ENCODE results near the gene ALDOA.
A peak's percentile ranks its signal among the peaks of the same experiment; 100 is the strongest.

ALDOA gene

DNA sequence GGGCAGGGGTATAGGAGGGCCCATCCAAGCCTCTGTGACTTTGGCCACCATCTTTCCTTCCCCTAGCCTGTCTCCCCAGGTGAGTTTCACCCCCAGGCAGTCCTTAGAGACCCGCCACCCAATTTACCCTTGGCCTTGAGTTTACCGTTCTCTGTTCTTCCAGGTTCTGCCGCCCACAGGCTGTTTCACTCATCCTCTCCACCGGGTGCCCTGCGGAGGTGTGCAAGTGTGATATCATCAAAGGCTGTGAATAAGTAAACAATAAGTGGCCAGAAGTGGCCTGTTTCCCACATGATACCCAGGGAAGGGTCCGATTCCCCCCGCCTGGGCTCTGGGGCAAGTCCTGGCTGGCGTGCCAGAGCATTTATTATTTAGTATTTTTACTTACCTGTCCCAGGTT lies 19.4 kb upstream of the ALDOA start:
- no peak for DNase-seq

DNA sequence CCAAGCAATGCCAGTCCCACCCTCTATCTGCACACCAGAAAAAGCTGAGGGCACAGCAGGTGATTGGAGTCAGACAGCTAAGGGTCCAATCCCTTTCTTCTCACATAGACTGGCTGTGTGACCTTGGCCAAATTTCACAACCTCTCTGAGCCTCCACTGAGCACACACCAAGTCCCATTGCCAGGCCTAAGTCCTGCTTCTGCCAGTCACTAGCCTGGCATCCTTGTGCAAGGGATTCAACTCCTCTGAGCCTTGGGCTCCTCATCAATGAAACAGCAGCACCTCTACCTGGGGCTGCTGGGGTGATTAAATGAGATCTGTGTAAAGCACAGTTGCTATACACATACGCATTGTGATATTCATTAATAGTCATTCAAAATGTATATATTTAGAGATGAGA lies 19.0 kb upstream of the ALDOA start:
- no peak for DNase-seq

DNA sequence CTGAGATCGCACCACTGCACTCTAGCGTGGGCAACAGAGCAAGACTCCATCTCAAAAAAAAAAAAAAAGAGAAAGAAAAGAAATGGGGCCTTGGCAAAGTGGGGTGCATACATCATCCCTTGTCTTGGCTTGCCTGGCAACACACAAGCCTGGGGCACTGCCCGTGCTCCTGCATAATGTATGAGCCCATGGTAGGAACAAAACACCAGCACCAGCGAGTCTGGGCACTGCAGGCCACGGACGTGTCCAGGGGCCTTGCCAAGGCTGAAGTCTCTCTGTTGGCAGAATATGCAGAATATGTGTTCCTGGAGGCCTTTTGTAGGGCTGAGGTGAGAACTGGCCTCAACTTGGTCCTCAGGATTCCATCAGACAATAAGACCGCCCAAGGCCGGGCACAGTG lies 15.7 kb upstream of the ALDOA start:
- DNase-seq = no peak

- no peak for DNase-seq
Measured at GRCh38 chr16:30051518-30051917, 14.0 kb upstream of the ALDOA start.

DNA sequence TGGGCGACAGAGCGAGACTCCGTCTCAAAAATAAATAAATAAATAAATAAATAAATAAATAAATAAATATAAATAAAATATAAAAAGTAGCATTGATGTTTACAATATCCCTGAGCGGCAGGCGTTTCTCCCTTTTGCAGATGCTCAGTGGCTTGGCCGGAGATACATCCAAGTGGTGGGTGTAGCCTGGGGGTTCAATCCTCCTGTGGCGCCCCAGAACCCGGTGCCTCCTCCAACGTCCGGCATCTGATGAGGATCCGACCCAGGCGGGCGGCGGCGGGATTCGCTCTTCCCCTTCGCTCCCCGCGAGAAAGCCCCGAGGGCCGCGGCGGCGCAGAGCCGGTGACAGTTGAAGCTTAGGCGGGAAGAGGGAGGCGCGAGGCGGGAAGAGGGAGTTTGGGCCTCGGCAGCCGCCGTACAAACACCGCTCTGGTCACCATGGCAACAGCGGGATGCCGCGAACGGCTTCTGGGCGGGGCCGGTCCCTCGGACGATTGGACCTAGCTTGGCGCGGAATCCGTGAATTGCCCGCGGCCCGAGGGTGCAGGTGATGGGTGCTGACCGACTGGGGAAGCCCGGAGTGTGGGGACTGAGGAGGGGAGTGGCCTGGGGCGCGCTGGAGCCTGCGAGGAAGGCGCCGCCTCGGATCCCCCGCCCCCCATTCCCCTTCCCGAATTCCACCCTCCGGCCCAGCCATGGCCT lies 12.7 kb upstream of the ALDOA start:
- DNase-seq = peak; percentile 92

DNA sequence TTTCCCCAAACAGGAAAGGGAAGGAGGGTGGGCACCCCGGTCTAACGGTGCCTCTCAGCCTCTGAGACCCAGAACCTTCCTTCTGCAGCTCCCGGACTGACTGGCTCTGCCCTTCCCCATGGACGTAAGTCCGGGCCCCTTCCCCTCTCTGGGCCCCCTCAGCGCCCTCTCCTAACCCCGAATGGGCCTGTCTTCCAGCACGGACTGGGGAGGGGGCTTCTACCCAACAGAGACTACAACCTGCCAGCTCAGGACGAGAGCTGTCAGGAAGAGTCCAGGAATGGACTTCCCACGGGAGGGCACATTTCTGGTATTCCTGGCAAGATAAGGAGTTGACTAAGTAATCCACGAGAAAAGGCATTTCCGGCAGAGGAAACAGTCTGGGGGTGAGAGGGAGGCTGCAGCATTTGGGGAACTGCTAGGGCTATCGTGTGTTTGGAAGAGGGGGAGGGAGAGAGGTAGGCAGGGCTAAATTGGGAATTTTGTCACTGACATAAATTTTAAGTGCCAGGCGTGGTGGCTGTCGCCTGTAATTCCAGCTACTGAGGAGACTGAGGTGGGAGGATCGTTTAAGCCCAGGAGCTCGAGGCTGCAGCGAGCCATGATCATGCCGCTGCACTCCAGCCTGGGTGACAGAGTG lies 12.1 kb upstream of the ALDOA start:
- no peak for DNase-seq

DNA sequence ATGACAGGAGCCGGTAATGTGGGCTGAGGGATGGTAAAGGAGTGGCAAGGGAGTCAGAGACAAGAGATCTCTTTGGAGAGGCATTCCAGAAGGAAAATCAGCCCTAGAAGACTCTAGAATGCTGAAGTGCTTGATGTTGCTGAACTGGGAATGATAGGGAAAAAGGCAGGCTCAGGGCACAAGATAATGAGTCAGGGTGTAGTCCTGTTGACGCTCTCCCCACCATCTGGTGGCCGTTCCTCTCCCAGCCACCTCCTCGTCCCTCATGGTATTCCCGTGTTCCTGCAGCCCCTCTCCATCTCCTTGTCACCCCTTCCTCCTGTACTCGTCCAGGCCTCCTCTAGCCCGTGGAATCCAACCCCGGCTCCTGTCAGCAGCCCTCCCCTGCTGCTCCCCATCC lies 11.1 kb upstream of the ALDOA start:
- DNase-seq = no peak

DNA sequence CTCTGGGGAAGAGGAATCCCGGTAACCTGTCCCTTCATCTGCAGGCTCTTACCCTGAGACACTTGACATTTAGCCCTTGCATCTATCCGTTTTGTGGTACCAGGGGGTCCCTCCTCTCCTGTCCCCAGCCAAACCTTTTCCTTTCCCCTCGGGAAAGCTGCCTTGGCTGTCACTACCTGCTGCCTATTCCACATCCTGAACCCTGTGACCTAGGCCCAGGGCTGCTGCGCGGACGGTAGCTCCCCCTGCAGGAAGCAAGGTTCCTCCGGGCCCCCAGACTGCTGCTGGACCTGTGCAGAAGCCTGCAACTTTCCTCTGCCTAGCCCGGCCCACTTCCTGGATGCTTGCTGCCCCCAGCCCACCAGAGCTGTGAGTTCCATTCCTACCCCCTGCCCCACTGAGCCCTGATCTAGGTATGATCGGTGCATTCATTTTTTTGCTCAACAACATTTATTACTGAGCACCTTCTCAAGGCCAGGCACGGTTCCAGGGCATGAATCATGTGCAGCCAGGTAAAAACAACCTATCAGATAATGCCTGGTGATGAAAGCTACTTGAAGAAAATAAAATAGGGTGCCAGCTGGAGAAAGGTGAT lies 10.5 kb upstream of the ALDOA start:
- no peak for DNase-seq

- DNase-seq = no peak
Measured at GRCh38 chr16:30060346-30060745, 5.2 kb upstream of the ALDOA start.

DNA sequence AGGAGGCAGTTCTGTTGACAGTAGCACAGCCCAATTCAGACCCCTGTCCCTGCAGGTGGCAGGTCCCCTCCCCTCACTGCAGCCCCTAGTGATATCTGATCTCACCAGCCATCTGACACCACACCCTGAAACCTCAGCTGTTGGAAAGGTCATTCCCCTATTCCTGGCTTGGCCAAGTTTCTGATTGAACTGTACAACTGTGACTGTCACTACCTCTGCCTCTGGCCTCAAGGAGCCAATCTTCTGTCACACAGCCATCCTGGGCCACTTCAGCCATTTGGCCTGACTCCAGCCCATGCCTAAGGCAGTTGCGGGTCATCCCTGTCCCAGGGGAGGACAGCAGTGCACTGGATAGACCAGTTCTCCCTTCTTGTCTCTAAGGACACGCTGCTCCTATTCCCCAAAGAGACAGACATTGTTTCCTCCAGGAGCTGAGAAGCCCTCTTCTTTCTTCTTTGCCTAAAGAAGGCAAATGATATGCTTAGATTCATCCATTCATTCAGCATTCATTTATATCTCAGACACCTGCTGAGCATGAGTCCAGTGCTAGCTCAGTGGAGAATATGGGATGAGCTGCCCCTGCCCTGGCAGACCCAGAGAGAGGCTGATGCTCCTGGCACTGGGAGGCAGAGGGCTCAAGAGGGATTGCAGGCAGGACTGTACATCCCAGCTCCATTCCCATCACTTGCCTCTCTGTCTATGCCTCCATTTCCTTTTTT lies 4.6 kb upstream of the ALDOA start:
- DNase-seq = no peak

GRCh38 chr16:30063278-30063892 lies 2.2 kb upstream of the ALDOA start:
- DNase-seq = no peak

DNA sequence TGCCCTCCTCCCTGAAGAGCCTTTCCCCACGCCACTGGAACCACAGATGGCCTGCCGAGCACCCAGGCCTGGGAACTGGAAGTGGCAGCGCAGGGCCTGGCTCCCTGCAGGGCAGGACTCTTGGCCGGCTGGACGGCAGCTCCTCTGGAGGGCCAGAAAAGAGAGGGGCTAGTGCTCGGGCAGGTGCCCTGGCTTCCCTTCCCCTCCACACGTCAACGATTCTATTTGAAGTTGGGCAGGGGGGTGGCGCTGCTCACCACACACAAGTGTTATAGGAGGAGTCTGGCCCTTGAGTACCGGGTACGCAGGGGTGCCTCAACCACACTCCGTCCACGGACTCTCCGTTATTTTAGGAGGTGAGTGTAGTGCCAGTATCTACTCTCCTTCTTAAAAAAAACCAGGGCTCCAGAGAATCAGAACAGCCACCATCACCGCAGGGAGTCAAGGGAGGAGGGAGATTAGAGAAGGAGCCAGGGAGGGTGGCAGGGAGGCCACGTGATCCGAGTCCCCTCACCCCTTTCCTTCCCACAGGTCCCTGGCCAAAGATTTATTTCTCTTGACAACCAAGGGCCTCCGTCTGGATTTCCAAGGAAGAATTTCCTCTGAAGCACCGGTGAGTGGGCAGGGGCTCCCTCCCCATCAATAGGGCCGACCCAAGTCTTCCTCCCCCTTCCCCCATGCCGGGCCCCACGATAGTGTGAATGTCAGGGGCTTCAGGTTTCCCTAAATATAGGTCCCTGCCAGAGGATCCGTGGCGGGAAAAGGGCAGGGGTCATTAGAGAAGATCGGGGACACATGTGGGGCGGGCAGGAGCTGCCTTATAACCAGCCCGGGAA lies 1.4 kb upstream of the ALDOA start:
- DNase-seq = peak; percentile 51

- DNase-seq = no peak
Measured at GRCh38 chr16:30064729-30065101, 845 bp upstream of the ALDOA start.

DNA sequence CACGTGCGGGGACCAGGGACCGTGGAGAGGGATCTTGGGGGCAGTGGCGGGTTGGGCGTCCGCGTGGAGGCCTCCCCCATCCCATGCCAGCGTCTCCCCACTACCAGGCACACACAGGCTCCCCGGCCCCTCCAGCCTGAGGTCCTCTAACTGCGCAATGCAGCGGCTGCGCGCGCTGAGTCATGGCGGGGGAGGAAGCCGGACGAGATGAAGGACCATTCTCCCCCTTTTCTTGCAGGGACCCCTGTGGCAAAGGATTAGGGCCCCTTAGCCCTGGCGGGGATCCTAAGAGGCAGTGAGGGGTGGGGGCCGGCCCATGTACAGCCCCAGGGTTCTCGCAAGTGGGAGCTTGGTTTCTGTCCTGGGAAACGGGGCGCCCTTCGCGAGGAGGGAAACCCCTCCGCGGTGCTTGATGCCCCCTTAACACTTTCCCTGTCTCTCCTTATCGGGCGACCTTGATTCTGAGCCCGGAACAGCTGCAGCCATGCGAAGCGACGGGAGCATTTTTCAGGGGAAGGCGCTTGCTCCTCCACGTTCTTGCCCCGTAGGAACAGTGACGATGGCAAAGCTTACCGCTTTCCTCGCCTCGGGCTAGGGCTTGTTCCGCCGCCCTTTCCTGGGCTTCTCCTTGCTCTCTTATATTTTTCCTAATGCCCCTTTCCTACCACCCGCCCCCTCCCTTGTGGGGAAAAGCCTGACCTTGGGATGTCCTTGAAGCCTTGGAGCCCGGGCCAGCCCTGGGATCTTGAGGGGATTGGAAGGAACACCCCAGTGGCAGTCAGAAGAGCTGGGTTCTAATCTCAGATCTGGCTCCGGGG lies 592 bp downstream of the ALDOA start:
- no peak for DNase-seq

- DNase-seq = no peak
Measured at GRCh38 chr16:30066761-30067583, 1.4 kb downstream of the ALDOA start.

DNA sequence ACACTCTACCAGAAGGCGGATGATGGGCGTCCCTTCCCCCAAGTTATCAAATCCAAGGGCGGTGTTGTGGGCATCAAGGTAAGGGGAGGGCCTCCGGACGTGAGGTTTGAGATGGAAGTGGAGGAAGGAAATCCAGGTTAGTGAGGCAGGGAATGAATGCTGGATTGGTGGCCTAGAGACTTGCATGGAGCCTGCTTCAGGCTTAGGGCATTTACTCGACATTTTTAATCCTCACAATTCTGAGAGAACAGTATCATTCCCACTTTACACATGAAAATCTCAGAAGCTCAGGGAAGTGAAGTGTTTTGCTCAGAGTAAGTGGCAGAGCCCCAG lies 2.0 kb downstream of the ALDOA start:
- DNase-seq = no peak

- no peak for DNase-seq
Measured at GRCh38 chr16:30068333-30068732, 2.8 kb downstream of the ALDOA start.

GRCh38 chr16:30068750-30069610 lies 3.4 kb downstream of the ALDOA start:
- no peak for DNase-seq

- DNase-seq = peak; percentile 45
Measured at GRCh38 chr16:30069611-30070462, 4.3 kb downstream of the ALDOA start.
